Stimulated activated CD4-positive, alpha-beta T cell treated with anti-CD3 and anti-CD28 coated beads, Interleukin-1b, Interleukin-23, amount 100 ng/mL, for 48 hours (primary cell): Measurements from ENCODE around the gene LRP4.

Source experiments
- DNase-seq: peaks from one replicate; pipeline ENCODE4 v3.0.0-alpha.2; 2020

The LRP4 gene

GRCh38 chr11:46845740-46846509 is 72.4 kb downstream of the LRP4 start, which contains the start of gene CKAP5:
TSS of gene CKAP5 (minus strand) at chr11:46846280. CDS start at chr11:46821231, 25,049 bp downstream.
- peak; percentile 87 for DNase-seq

GRCh38 chr11:46845440-46845739 is 73.0 kb downstream of the LRP4 start:
- DNase-seq = no peak

GRCh38 chr11:46840116-46840515 is 78.2 kb downstream of the LRP4 start:
- DNase-seq = no peak

GRCh38 chr11:46838501-46838900 is 79.8 kb downstream of the LRP4 start:
- DNase-seq = no peak

- no peak for DNase-seq
Measured at GRCh38 chr11:46837860-46838259, 80.5 kb downstream of the LRP4 start.

GRCh38 chr11:46836870-46837269 is 81.5 kb downstream of the LRP4 start:
- DNase-seq = no peak

- DNase-seq = no peak
Measured at GRCh38 chr11:46836431-46836830, 81.9 kb downstream of the LRP4 start.

GRCh38 chr11:46835897-46836296 is 82.5 kb downstream of the LRP4 start:
- DNase-seq = no peak

- DNase-seq = no peak
Measured at GRCh38 chr11:46834821-46835220, 83.5 kb downstream of the LRP4 start.

GRCh38 chr11:46832511-46833214 is 85.7 kb downstream of the LRP4 start:
- no peak for DNase-seq

GRCh38 chr11:46827995-46828394 is 90.4 kb downstream of the LRP4 start:
- no peak for DNase-seq

- DNase-seq = peak; percentile 65
Measured at GRCh38 chr11:46826310-46827044, 91.9 kb downstream of the LRP4 start.

- no peak for DNase-seq
Measured at GRCh38 chr11:46808799-46809431, 109.4 kb downstream of the LRP4 start.
